ENCODE data around the gene TMEM263. TPM values are rescaled to one million over a fixed set of nuclear protein-coding genes. Genes with fewer than 3 reads are reported as not detected.
A peak's percentile ranks its signal among the peaks of the same experiment; 100 is the strongest.

Gene TMEM263
- total and polyA plus RNA-seq, 9 of the 15 experiments (the other 6 are each of a cell fraction or from before 2014, with no cell fraction given), result 12.6 to 36.7 (median 24.4) TPM

GRCh38 chr12:106986625-106987389, 31.1 kb downstream of the TMEM263 start, which contains the start of gene MTERF2 (continued):
- no peak for TF ChIP-seq ZNF239 (CRISPR knock-in tag; IDR thresholded peaks at IDR 0.05)
- no peak for TF ChIP-seq ETS2 (tag; IDR thresholded peaks at IDR 0.05; ENCODE audit: borderline replicate concordance, poor library complexity, severe bottlenecking)
- no peak; the same call in 1 of the 2 replicates for TF ChIP-seq HCFC1 (IDR thresholded peaks at IDR 0.05; ENCODE audit: low read depth, low read length)
- 0 out of 2 replicates have a peak, but pooled peaks have one; percentile 61 for TF ChIP-seq HMGXB4 (CRISPR knock-in tag; IDR thresholded peaks at IDR 0.05)
- no peak for TF ChIP-seq ZBTB8A (IDR thresholded peaks at IDR 0.05; ENCODE audit: partially characterized antibody)
- TF ChIP-seq, protein P1, sequence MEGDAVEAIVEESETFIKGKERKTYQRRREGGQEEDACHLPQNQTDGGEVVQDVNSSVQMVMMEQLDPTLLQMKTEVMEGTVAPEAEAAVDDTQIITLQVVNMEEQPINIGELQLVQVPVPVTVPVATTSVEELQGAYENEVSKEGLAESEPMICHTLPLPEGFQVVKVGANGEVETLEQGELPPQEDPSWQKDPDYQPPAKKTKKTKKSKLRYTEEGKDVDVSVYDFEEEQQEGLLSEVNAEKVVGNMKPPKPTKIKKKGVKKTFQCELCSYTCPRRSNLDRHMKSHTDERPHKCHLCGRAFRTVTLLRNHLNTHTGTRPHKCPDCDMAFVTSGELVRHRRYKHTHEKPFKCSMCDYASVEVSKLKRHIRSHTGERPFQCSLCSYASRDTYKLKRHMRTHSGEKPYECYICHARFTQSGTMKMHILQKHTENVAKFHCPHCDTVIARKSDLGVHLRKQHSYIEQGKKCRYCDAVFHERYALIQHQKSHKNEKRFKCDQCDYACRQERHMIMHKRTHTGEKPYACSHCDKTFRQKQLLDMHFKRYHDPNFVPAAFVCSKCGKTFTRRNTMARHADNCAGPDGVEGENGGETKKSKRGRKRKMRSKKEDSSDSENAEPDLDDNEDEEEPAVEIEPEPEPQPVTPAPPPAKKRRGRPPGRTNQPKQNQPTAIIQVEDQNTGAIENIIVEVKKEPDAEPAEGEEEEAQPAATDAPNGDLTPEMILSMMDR (IDR thresholded peaks at IDR 0.05 in 2 of 3, conservative IDR thresholded peaks at IDR 0.05 in 1 of 3; ENCODE audit: insufficient read depth in 2 of 3, low read depth in 1 of 3, low read length in 3 of 3), result no peak
- TF ChIP-seq, protein P2, sequence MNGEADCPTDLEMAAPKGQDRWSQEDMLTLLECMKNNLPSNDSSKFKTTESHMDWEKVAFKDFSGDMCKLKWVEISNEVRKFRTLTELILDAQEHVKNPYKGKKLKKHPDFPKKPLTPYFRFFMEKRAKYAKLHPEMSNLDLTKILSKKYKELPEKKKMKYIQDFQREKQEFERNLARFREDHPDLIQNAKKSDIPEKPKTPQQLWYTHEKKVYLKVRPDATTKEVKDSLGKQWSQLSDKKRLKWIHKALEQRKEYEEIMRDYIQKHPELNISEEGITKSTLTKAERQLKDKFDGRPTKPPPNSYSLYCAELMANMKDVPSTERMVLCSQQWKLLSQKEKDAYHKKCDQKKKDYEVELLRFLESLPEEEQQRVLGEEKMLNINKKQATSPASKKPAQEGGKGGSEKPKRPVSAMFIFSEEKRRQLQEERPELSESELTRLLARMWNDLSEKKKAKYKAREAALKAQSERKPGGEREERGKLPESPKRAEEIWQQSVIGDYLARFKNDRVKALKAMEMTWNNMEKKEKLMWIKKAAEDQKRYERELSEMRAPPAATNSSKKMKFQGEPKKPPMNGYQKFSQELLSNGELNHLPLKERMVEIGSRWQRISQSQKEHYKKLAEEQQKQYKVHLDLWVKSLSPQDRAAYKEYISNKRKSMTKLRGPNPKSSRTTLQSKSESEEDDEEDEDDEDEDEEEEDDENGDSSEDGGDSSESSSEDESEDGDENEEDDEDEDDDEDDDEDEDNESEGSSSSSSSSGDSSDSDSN (IDR thresholded peaks at IDR 0.05; ENCODE audit: borderline replicate concordance in 1 of 2, low read depth in 2 of 2, low read length in 2 of 2), result peak; percentile 20 to 33; a peak in 1 of 4 replicates
- TF ChIP-seq ZNF347 (CRISPR knock-in tag; IDR thresholded peaks at IDR 0.05; ENCODE audit: low read depth), result no peak
- TF ChIP-seq NFYB (IDR thresholded peaks at IDR 0.05; ENCODE audit: extremely low read depth, insufficient read length), result peak; percentile 17
- TF ChIP-seq GATAD2A (IDR thresholded peaks at IDR 0.05), result no peak
- TF ChIP-seq THAP12 (CRISPR knock-in tag; IDR thresholded peaks at IDR 0.05), result peak; percentile 73; the same call in 1 of the 2 replicates
- TF ChIP-seq ZNF717 (CRISPR knock-in tag; IDR thresholded peaks at IDR 0.05), result no peak
- no peak for TF ChIP-seq DNMT1 (IDR thresholded peaks at IDR 0.05)
- no peak for TF ChIP-seq ATF3 (IDR thresholded peaks at IDR 0.05)
- no peak for TF ChIP-seq ATF3 (CRISPR knock-in tag; conservative IDR thresholded peaks at IDR 0.05)
- no peak for TF ChIP-seq ZNF764 (CRISPR knock-in tag; IDR thresholded peaks at IDR 0.05; ENCODE audit: low read depth)
- no peak for TF ChIP-seq U2AF1 (optimal IDR thresholded peaks at IDR 0.05; ENCODE audit: low read depth, low read length)
- no peak for TF ChIP-seq ZNF184 (CRISPR knock-in tag; IDR thresholded peaks at IDR 0.05)
